HTERT RPE-1 (cell line): Measurements from ENCODE around the gene SUPT3H.

Experiments used
- in situ Hi-C: fragments of 300-500 bp; cut with MboI; formaldehyde crosslinking; loops from 4 replicates; pipeline ENCODE4 v1.14.3; 2020; ENCODE audit warnings: low sequenced_read_pairs

The SUPT3H gene

DNA sequence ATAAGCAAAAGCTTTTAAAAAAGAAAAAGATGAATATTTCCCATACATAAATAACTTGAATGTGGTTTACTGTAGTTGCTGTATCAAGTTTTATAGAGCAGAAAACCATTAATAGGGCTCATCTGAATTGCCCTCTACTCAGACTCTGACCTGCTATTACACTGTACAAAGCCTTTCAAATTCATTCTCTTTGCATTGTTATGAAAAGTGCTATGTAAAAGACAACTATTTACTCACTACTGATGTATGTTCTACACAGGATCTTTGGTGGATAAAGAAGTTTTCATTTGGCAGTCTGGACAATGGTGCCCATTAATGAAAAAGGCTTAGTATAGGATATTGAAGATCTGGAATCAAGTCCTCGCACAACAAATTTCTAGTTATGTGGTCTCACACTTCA is 248.7 kb downstream of the SUPT3H start:
- in situ Hi-C loops = no loop called here

- in situ Hi-C loops = no loop called here
Measured at GRCh38 chr6:45127185-45127584, 250.5 kb downstream of the SUPT3H start.

GRCh38 chr6:45126033-45126432 is 251.7 kb downstream of the SUPT3H start:
- in situ Hi-C loops = no loop called here

- in situ Hi-C loops = no loop called here
Measured at GRCh38 chr6:45123023-45123422, 254.7 kb downstream of the SUPT3H start.

- in situ Hi-C loops = no loop called here
Measured at GRCh38 chr6:45118754-45119153, 259.0 kb downstream of the SUPT3H start.

DNA sequence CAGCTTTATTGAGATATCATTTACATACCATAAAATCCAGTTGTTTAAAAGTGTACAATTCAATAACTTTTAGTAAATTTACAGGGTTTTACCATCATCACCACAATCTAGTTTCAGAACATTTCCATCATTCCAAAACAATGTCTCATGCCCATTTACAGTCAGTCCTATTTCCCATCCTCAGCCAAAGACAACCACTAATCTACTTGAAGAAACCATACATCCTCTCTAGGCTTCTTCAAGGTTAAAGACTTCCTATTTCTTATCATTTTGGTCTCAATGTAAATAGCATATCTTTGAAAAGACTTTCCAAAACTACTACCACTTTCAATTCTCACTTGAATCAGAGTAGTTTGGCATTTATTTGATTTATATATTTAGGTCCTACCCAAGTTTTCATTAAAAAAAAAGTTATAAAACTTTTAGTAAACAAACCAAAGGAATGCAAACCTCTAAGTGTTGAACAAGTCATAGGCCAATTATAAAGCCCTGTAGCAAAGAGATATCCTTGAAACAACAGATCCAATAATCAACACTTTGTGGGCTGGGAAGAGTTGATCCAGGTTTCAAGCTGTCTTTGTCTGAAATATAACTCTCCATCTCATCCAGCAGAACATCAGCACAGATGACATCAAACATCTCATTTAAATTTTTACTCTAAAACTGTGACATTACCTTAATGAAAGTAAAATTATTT is 260.9 kb downstream of the SUPT3H start:
- in situ Hi-C loops = no loop called here

- in situ Hi-C loops = no loop called here
Measured at GRCh38 chr6:45115696-45116095, 262.0 kb downstream of the SUPT3H start.

GRCh38 chr6:45112711-45113110 is 265.0 kb downstream of the SUPT3H start:
- in situ Hi-C loops = no loop called here

DNA sequence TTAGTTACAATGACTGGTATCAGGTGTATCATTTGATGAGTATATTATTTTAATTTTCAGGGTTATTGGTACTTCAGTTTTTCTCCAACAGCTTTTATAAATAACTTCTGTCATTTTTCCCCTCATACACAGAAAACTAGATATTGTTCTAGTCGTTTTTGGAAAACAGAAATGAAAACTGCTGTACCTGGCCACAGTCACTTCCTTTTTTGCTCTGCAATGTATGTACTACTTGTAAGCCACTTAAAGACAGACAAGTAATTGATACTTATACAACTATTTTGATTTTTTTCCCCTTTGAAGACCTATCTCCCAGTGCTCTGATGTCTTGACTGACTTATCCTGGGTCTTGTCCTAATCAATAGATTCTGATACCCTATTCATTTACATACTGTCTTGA is 268.2 kb downstream of the SUPT3H start:
- in situ Hi-C loops = no loop called here

DNA sequence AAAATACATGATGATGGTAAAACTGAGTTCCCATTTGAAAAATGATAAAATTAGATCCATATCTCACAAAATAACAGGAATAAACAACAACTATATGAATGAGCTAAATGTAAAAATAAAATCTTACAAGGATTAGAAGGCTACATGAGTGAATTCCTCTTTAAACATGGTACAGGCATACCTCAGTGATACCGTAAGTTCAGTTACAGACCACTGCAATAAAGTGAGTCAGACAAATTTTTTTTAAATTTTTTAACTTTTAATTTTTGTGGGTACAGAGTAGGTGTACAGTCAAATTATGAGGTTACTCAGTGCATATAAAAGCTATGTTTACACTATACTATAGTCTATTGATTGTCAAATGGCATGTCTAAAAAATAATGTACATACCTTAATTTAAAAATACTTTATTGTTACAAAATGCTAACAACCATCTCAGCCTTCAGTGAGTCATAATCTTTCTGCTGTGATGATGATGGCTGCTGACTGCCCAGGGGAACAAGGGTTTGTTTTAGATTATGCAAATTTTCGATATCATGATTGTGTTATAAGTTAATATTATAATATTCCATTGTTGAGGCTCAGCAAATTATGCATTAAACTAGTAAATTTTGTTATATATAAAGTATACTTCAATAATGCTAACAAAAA is 272.4 kb downstream of the SUPT3H start:
- in situ Hi-C loops = no loop called here

GRCh38 chr6:45104429-45104828 is 273.3 kb downstream of the SUPT3H start:
- in situ Hi-C loops = no loop called here

DNA sequence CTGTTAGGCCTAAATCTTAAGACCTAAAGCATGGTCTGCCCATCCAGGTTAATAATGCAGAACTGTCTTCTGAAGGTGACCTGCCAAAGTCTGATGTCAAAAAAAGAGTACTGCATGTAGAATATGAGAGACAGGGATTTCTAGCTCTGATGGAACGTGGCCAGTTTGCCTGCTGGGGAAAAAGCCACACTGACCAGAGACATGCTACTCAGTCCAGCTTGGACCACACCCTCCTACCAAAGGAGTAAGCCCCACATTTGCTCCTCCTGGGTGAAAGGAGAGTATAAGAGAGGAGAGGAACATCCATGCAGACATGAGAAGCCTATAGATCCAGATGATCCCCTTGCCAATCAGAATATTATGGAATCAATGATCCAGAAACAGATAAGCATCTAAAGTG is 279.5 kb downstream of the SUPT3H start:
- in situ Hi-C loops = no loop called here

GRCh38 chr6:45094831-45095230 is 282.9 kb downstream of the SUPT3H start:
- in situ Hi-C loops = no loop called here

DNA sequence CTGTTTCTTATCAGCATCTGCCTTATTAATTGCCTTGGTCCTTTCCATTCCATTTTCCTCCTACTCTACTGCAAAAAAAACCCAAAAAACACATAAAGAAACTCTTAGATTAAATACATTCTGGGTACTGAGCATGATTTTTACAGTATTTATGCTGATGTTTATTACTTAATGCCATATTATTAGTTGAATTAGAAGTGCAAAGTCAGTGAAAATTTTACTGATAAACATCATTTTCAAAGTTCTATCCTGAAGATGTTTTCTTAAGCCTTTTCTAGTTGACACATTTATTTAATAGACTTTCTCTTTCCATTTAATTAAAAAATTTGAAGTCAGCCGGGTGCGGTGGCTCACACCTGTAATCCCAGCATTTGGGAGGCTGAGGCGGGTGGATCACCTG is 285.6 kb downstream of the SUPT3H start:
- in situ Hi-C loops = no loop called here

DNA sequence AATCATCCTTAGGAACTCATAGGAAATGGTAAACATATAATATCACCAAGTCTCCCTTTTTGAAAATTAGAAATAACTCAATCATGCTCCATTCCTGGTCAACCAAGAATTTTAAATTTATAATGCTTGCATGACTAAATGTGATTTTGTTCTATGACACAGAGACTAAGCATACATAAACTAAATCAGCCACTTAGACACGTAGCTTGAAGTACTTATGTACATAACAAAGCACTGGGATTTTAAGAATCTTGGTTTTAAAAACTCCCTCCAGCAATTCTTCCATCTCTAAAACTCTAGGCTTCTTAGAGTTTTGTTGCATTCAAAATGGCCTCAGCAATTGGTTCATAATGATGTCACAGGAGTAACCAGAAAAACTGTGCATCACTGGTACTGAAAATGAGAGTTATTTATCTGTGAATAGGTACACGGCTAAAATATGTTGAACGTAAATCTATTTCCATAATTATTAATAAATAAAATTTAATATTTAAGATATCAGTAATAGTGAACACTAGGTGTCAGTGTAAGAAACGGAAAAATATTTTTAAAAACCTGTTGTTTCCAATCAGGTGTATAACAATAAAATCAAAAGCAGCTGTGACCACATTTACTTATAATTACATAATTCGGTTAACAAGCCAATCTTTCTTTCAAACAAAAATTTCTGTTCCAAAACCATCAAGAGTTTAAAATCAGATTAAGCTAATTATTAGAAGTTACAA is 291.2 kb downstream of the SUPT3H start:
- in situ Hi-C loops = no loop called here

- in situ Hi-C loops = no loop called here
Measured at GRCh38 chr6:45084257-45084656, 293.5 kb downstream of the SUPT3H start.

GRCh38 chr6:45082091-45082490 is 295.6 kb downstream of the SUPT3H start:
- in situ Hi-C loops = no loop called here

- in situ Hi-C loops = no loop called here
Measured at GRCh38 chr6:45081634-45082033, 296.1 kb downstream of the SUPT3H start.

DNA sequence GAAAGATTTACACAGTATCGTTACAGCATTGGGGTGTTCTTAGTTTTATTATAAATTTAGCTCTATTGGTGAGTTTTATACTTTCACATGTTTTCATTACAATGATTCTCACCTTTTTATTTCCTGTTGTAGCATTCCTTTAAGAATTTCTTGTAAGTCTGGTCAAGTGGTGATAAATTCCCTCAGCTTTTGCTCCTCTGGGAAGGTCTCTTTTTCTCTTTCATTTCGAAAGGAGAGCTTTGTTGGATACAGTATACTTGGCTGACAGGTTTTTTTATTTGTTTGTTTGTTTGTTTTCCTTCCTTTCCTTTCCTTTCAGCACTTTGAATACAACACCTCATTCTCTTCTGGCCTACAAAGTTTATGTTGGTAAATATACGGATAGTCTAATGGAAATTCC is 299.3 kb downstream of the SUPT3H start:
- in situ Hi-C loops = no loop called here

- in situ Hi-C loops = no loop called here
Measured at GRCh38 chr6:45076217-45076930, 301.4 kb downstream of the SUPT3H start.

DNA sequence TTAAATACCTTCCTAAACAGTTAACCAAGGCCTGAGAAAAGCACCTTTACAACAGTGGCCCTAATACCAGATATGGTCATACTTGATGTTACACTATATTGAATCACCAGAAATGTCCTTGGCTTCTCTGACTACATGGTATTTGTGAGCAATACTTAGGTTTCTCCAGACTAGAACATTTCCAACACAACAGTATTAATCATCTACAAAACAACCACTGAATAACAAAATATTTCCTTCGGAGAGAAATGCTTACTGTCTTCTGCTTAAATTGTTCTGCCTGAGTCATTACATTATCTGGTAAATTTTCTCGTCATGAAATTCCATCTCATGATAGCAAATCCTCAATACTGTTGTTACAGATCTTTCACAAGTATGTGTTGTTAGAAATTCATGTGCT is 302.5 kb downstream of the SUPT3H start:
- in situ Hi-C loops = no loop called here
